MM.1S (cell line): Measurements from ENCODE around the gene TMEFF2.

Experiments
- CTCF ChIP-seq: fragments of 300-600 bp; sonication (generic); IDR thresholded peaks from 2 replicates; pipeline ENCODE4 v1.5.1; 2016; ENCODE audit warnings: antibody characterized with exemption, low read length, mixed read lengths
- EZH2 ChIP-seq: fragments of 300-600 bp; sonication (generic); optimal IDR thresholded peaks from 2 replicates; pipeline ENCODE3; 2017; ENCODE audit warnings: low read depth, mild to moderate bottlenecking, antibody characterized with exemption, low read length, mixed read lengths
- EZH2phosphoT487 ChIP-seq: fragments of 300-600 bp; sonication (generic); IDR thresholded peaks from 2 replicates; pipeline ENCODE4 v1.6.1; 2018; ENCODE audit warnings: antibody characterized with exemption, low read length

- no peak for TF ChIP-seq EZH2
- TF ChIP-seq CTCF: no peak
- TF ChIP-seq EZH2phosphoT487: no peak
Measured at GRCh38 chr2:192148620-192149321, 46.0 kb downstream of the TMEFF2 start.
